Measurements from ENCODE around the gene KRT37.
"Not testable (repeated sequence)": the region's sequence is repeated elsewhere in the genome, so short reads cannot be mapped to it uniquely, and the experiment has no call there.

DNA sequence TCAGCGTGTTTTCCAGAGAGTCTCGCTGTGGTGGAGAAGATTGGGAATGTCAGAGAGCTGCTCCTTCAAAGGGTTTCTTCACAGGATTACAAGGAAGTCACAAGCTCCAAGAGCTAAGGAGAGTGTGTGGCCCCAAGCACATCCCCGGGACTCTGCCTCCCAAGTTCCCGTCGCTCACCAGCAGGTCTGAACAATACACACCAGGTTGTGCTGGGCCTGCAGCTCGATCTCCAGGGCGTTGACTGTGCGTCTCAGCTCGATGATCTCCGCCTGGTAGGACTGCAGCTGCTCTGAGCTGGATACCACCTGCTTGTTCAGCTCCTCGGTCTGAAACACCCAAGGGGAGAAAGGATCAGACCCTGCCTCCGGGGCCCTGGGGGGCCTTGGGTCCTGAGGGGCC is 29.3 kb downstream of the KRT37 start:
- TF ChIP-seq, protein P1, sequence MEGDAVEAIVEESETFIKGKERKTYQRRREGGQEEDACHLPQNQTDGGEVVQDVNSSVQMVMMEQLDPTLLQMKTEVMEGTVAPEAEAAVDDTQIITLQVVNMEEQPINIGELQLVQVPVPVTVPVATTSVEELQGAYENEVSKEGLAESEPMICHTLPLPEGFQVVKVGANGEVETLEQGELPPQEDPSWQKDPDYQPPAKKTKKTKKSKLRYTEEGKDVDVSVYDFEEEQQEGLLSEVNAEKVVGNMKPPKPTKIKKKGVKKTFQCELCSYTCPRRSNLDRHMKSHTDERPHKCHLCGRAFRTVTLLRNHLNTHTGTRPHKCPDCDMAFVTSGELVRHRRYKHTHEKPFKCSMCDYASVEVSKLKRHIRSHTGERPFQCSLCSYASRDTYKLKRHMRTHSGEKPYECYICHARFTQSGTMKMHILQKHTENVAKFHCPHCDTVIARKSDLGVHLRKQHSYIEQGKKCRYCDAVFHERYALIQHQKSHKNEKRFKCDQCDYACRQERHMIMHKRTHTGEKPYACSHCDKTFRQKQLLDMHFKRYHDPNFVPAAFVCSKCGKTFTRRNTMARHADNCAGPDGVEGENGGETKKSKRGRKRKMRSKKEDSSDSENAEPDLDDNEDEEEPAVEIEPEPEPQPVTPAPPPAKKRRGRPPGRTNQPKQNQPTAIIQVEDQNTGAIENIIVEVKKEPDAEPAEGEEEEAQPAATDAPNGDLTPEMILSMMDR (IDR thresholded peaks at IDR 0.05): not testable (repeated sequence)
- not testable (repeated sequence) for TF ChIP-seq POLR2A (IDR thresholded peaks at IDR 0.05)

Measured in prostate gland (tissue), 2 donors.